HFFc6 (cell line): ENCODE data around the gene OSTN. TPM values are rescaled to one million over a fixed set of nuclear protein-coding genes. Genes with fewer than 3 reads are reported as not detected.

ENCODE experiments used
- DNase-seq: peaks from one replicate; pipeline ENCODE4 v3.0.0-alpha.2; 2018
- H3K27ac Mint-ChIP-seq: 2 replicates; pipeline ENCODE4 v1.8.0; 2020; ENCODE audit warnings: mild to moderate bottlenecking, mixed read lengths
- H3K27me3 Mint-ChIP-seq: 2 replicates; pipeline ENCODE4 v1.8.0; 2021; ENCODE audit warnings: mild to moderate bottlenecking, moderate library complexity, mixed read lengths; ENCODE audit not compliant: insufficient read depth
- H3K36me3 Mint-ChIP-seq: 2 replicates; pipeline ENCODE4 v1.8.0; 2021; ENCODE audit warnings: low read depth, mixed read lengths
- H3K4me1 Mint-ChIP-seq: 2 replicates; pipeline ENCODE4 v1.8.0; 2020; ENCODE audit warnings: low read depth, mixed read lengths
- H3K4me3 Mint-ChIP-seq: 2 replicates; pipeline ENCODE4 v1.8.0; 2020; ENCODE audit warnings: mild to moderate bottlenecking, moderate library complexity, mixed read lengths
- H3K9me3 Mint-ChIP-seq: 2 replicates; pipeline ENCODE4 v1.8.0; 2020; ENCODE audit warnings: mild to moderate bottlenecking, mixed read lengths
- CTCF ChIP-seq: fragments of 200-600 bp; sonication (generic); IDR thresholded peaks from 2 replicates; pipeline ENCODE4 v1.5.0; 2021; ENCODE audit warnings: antibody characterized with exemption, mild to moderate bottlenecking
- total RNA-seq, 6 experiments: library from RNA; stranded (reverse); fragmentation: NEBNext Ultra II Directional; extraction: Animal tissue kit (Norgen Biotek cat#: 25700); gene quantifications; 2 replicates in 1 of 6; 3 replicates in 5 of 6; pipeline ENCODE4 v1.2.3, GENCODE V29; 2021

Gene OSTN
- total RNA-seq, 6 experiments from 2014 or later, result 0.24 to 0.71 (median 0.34) TPM; not detected in 2

DNA sequence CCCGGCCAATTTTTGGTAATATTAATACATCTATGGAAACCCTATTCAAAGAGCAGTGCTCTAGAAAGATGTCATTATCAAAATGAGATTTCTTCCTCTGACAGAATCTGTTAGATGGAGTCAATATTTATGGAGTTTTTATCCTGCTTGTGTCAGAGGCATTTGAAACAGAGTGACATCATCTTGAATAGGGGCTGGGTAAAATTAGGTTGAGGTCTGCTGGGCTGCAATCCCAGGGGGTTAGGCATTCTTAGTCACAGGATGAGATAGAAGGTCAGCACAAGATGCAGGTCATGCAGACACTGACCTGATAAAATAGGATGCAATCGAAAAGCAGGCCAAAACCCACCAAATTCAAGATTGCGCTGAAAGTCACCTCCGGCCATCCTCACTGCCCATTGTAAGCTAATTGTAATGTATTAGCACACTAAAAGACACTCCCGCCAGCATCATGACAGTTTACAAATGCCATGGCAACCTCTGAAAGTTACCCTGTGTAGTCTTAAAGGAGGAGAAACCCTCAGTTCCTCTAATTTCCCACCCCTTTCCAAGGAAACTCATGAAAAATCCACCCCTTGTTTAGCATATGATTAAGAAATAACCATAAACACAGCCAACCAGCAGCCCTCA, 102.9 kb downstream of the OSTN start:
- no peaks in the 10 kb centered on the region for H3K36me3 Mint-ChIP-seq
- no peak overlapping the region for H3K4me3 Mint-ChIP-seq
- no peaks in the 10 kb centered on the region for H3K27me3 Mint-ChIP-seq
- TF ChIP-seq CTCF, result no peak
- peaks cover 7% of the 10 kb centered on the region for H3K4me1 Mint-ChIP-seq
- no peak overlapping the region for H3K27ac Mint-ChIP-seq
- no peak for DNase-seq
- no peaks in the 10 kb centered on the region for H3K9me3 Mint-ChIP-seq

GRCh38 chr3:191302451-191302850, 103.4 kb downstream of the OSTN start:
- no peak for TF ChIP-seq CTCF
- Mint-ChIP-seq H3K27ac (no peak overlapping the region), H3K4me3 (no peak overlapping the region), H3K27me3 (no peaks in the 10 kb centered on the region), H3K9me3 (no peaks in the 10 kb centered on the region), H3K36me3 (no peaks in the 10 kb centered on the region), H3K4me1 (peaks cover 7% of the 10 kb centered on the region)
- DNase-seq, result no peak

GRCh38 chr3:191303596-191303995, 104.6 kb downstream of the OSTN start:
- DNase-seq, result no peak
- Mint-ChIP-seq H3K9me3 (no peaks in the 10 kb centered on the region), H3K27ac (no peak overlapping the region), H3K27me3 (no peaks in the 10 kb centered on the region), H3K4me1 (peaks cover 7% of the 10 kb centered on the region), H3K4me3 (no peak overlapping the region), H3K36me3 (no peaks in the 10 kb centered on the region)
- no peak for TF ChIP-seq CTCF

- TF ChIP-seq CTCF, result no peak
- no peak for DNase-seq
- Mint-ChIP-seq H3K9me3 (no peaks in the 10 kb centered on the region), H3K27me3 (no peaks in the 10 kb centered on the region), H3K4me1 (no peaks in the 10 kb centered on the region), H3K27ac (no peak overlapping the region), H3K36me3 (no peaks in the 10 kb centered on the region), H3K4me3 (no peak overlapping the region)
These were observed 107.4 kb downstream of the OSTN start for GRCh38 chr3:191306428-191306827.

- Mint-ChIP-seq H3K27me3 (no peaks in the 10 kb centered on the region), H3K9me3 (no peaks in the 10 kb centered on the region), H3K27ac (no peak overlapping the region), H3K4me3 (no peak overlapping the region), H3K36me3 (no peaks in the 10 kb centered on the region), H3K4me1 (no peaks in the 10 kb centered on the region)
- no peak for TF ChIP-seq CTCF
- no peak for DNase-seq
These were observed 108.3 kb downstream of the OSTN start for GRCh38 chr3:191307341-191307740.
